ENCODE data around the gene ADAMTS6. TPM values are rescaled to one million over a fixed set of nuclear protein-coding genes. Genes with fewer than 3 reads are reported as not detected.

ADAMTS6 gene
- total and polyA plus RNA-seq, 2 experiments from 2014 or later: 0.78 to 2.0 TPM

DNA sequence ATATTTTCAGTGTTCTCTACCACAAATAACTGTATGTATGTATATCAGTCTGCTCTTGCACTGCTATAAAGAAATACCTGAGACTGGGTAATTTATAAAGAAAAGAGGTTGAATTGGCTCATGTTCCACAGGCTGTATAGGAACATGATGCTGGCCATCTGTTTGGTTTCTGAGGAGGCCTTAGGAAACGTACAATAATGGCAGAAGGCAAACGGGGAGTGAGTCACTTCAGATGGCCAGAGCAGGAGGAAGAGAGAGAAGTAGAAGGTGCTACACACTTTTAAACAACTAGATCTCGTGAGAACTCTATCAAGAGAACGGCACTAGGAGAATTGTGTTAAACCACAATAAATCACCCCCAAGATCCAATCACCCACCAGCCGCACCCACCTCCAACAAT is 121.7 kb downstream of the ADAMTS6 start:
- Histone ChIP-seq H3K27me3 (ENCODE audit: insufficient read depth) (no peaks in the 10 kb centered on the region), H3K4me2 (no peak overlapping the region), H4K20me1 (replicated peaks; ENCODE audit: insufficient read depth) (no peaks in the 10 kb centered on the region), H3K27ac (ENCODE audit: low read depth) (no peak overlapping the region), H3K9me2 (ENCODE audit: insufficient read depth) (no peaks in the 10 kb centered on the region), H3K4me1 (ENCODE audit: insufficient read depth) (peaks cover 14% of the 10 kb centered on the region), H3K79me2 (replicated peaks; ENCODE audit: insufficient read depth) (no peaks in the 10 kb centered on the region), H2AFZ (no peak overlapping the region), H3K4me3 (no peak overlapping the region), H3F3A (replicated peaks; ENCODE audit: low read depth) (no peaks in the 10 kb centered on the region), H3K36me3 (ENCODE audit: insufficient read depth) (no peaks in the 10 kb centered on the region)
- Mint-ChIP-seq H3K27ac (no peak overlapping the region), H3K4me1 (peaks cover 18% of the 10 kb centered on the region; the same call in 2 of the 3 replicates), H3K36me3 (ENCODE audit: low read depth) (no peaks in the 10 kb centered on the region), H3K4me3 (no peak overlapping the region), H3K9me3 (no peaks in the 10 kb centered on the region), H3K27me3 (ENCODE audit: insufficient read depth, low read depth, poor library complexity) (no peaks in the 10 kb centered on the region)
- ATAC-seq (no peak), DNase-seq (ENCODE audit: low spot score) (no peak)
- TF ChIP-seq, protein P1, sequence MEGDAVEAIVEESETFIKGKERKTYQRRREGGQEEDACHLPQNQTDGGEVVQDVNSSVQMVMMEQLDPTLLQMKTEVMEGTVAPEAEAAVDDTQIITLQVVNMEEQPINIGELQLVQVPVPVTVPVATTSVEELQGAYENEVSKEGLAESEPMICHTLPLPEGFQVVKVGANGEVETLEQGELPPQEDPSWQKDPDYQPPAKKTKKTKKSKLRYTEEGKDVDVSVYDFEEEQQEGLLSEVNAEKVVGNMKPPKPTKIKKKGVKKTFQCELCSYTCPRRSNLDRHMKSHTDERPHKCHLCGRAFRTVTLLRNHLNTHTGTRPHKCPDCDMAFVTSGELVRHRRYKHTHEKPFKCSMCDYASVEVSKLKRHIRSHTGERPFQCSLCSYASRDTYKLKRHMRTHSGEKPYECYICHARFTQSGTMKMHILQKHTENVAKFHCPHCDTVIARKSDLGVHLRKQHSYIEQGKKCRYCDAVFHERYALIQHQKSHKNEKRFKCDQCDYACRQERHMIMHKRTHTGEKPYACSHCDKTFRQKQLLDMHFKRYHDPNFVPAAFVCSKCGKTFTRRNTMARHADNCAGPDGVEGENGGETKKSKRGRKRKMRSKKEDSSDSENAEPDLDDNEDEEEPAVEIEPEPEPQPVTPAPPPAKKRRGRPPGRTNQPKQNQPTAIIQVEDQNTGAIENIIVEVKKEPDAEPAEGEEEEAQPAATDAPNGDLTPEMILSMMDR (conservative IDR thresholded peaks at IDR 0.05; ENCODE audit: low read depth in 2 of 2): no peak
- TF ChIP-seq ZNF331 (CRISPR knock-in tag; IDR thresholded peaks at IDR 0.05; ENCODE audit: low read depth) (no peak), EZH2 (IDR thresholded peaks at IDR 0.05; ENCODE audit: low read depth, unreplicated experiment) (no peak), STAT1 (IDR thresholded peaks at IDR 0.05; ENCODE audit: unreplicated experiment) (no peak), CREB1 (CRISPR knock-in tag; IDR thresholded peaks at IDR 0.05; ENCODE audit: low read depth) (no peak), JUNB (IDR thresholded peaks at IDR 0.05; ENCODE audit: unreplicated experiment) (no peak), NANOG (IDR thresholded peaks at IDR 0.05; ENCODE audit: borderline replicate concordance) (no peak), ZNF114 (CRISPR knock-in tag; IDR thresholded peaks at IDR 0.05) (no peak), EZH2phosphoT487 (IDR thresholded peaks at IDR 0.05; ENCODE audit: unreplicated experiment) (no peak), POLR2AphosphoS5 (IDR thresholded peaks at IDR 0.05; ENCODE audit: low read depth) (no peak)
- TF ChIP-seq, protein P2, sequence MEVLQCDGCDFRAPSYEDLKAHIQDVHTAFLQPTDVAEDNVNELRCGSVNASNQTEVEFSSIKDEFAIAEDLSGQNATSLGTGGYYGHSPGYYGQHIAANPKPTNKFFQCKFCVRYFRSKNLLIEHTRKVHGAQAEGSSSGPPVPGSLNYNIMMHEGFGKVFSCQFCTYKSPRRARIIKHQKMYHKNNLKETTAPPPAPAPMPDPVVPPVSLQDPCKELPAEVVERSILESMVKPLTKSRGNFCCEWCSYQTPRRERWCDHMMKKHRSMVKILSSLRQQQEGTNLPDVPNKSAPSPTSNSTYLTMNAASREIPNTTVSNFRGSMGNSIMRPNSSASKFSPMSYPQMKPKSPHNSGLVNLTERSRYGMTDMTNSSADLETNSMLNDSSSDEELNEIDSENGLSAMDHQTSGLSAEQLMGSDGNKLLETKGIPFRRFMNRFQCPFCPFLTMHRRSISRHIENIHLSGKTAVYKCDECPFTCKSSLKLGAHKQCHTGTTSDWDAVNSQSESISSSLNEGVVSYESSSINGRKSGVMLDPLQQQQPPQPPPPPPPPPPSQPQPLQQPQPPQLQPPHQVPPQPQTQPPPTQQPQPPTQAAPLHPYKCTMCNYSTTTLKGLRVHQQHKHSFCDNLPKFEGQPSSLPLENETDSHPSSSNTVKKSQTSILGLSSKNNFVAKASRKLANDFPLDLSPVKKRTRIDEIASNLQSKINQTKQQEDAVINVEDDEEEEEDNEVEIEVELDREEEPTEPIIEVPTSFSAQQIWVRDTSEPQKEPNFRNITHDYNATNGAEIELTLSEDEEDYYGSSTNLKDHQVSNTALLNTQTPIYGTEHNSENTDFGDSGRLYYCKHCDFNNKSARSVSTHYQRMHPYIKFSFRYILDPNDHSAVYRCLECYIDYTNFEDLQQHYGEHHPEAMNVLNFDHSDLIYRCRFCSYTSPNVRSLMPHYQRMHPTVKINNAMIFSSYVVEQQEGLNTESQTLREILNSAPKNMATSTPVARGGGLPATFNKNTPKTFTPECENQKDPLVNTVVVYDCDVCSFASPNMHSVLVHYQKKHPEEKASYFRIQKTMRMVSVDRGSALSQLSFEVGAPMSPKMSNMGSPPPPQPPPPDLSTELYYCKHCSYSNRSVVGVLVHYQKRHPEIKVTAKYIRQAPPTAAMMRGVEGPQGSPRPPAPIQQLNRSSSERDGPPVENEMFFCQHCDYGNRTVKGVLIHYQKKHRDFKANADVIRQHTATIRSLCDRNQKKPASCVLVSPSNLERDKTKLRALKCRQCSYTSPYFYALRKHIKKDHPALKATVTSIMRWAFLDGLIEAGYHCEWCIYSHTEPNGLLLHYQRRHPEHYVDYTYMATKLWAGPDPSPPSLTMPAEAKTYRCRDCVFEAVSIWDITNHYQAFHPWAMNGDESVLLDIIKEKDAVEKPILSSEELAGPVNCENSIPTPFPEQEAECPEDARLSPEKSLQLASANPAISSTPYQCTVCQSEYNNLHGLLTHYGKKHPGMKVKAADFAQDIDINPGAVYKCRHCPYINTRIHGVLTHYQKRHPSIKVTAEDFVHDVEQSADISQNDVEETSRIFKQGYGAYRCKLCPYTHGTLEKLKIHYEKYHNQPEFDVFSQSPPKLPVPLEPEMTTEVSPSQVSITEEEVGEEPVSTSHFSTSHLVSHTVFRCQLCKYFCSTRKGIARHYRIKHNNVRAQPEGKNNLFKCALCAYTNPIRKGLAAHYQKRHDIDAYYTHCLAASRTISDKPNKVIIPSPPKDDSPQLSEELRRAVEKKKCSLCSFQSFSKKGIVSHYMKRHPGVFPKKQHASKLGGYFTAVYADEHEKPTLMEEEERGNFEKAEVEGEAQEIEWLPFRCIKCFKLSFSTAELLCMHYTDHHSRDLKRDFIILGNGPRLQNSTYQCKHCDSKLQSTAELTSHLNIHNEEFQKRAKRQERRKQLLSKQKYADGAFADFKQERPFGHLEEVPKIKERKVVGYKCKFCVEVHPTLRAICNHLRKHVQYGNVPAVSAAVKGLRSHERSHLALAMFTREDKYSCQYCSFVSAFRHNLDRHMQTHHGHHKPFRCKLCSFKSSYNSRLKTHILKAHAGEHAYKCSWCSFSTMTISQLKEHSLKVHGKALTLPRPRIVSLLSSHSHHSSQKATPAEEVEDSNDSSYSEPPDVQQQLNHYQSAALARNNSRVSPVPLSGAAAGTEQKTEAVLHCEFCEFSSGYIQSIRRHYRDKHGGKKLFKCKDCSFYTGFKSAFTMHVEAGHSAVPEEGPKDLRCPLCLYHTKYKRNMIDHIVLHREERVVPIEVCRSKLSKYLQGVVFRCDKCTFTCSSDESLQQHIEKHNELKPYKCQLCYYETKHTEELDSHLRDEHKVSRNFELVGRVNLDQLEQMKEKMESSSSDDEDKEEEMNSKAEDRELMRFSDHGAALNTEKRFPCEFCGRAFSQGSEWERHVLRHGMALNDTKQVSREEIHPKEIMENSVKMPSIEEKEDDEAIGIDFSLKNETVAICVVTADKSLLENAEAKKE (CRISPR knock-in tag; IDR thresholded peaks at IDR 0.05): no peak
- TF ChIP-seq, protein P3, sequence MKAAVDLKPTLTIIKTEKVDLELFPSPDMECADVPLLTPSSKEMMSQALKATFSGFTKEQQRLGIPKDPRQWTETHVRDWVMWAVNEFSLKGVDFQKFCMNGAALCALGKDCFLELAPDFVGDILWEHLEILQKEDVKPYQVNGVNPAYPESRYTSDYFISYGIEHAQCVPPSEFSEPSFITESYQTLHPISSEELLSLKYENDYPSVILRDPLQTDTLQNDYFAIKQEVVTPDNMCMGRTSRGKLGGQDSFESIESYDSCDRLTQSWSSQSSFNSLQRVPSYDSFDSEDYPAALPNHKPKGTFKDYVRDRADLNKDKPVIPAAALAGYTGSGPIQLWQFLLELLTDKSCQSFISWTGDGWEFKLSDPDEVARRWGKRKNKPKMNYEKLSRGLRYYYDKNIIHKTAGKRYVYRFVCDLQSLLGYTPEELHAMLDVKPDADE (IDR thresholded peaks at IDR 0.05): no peak
- TF ChIP-seq, protein P4, sequence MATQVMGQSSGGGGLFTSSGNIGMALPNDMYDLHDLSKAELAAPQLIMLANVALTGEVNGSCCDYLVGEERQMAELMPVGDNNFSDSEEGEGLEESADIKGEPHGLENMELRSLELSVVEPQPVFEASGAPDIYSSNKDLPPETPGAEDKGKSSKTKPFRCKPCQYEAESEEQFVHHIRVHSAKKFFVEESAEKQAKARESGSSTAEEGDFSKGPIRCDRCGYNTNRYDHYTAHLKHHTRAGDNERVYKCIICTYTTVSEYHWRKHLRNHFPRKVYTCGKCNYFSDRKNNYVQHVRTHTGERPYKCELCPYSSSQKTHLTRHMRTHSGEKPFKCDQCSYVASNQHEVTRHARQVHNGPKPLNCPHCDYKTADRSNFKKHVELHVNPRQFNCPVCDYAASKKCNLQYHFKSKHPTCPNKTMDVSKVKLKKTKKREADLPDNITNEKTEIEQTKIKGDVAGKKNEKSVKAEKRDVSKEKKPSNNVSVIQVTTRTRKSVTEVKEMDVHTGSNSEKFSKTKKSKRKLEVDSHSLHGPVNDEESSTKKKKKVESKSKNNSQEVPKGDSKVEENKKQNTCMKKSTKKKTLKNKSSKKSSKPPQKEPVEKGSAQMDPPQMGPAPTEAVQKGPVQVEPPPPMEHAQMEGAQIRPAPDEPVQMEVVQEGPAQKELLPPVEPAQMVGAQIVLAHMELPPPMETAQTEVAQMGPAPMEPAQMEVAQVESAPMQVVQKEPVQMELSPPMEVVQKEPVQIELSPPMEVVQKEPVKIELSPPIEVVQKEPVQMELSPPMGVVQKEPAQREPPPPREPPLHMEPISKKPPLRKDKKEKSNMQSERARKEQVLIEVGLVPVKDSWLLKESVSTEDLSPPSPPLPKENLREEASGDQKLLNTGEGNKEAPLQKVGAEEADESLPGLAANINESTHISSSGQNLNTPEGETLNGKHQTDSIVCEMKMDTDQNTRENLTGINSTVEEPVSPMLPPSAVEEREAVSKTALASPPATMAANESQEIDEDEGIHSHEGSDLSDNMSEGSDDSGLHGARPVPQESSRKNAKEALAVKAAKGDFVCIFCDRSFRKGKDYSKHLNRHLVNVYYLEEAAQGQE (IDR thresholded peaks at IDR 0.05; ENCODE audit: unreplicated experiment): no peak

Data from GM23338 (cell line).